Hematopoietic multipotent progenitor cell treated with erythropoietin and hydrocortisone succinate and interleukin-3 and kit ligand, for 6 days (in vitro differentiated cells): ENCODE results near the gene ECE2.
"Not testable (repeated sequence)": the region's sequence is repeated elsewhere in the genome, so short reads cannot be mapped to it uniquely, and the experiment has no call there.

Experiments used
- DNase-seq: peaks from one replicate; pipeline ENCODE4 v3.0.0-alpha.2; 2015

ECE2 gene

DNA sequence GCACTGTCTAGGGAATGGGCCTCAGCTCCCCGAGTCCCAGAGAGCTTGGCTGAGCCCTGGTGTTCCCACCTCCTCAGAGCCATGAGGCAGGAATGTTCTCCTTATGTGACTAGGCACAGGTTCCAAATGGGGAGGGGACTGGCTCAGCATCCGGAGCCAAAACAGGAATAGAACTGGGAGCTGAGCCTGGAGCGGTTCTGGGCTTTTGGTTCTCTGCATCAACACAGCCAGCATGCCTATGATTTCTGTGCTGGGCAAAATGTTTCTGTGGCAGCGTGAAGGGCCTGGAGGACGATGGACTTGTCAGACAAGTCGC is 61.5 kb downstream of the ECE2 start, which contains the start of gene FAM131A:
TSS of gene FAM131A (plus strand) at position 202 of the 316 bp plus-strand sequence. CDS start at position 233, 31 bp downstream.
- no peak for DNase-seq

GRCh38 chr3:184337981-184338380 is 62.2 kb downstream of the ECE2 start:
- DNase-seq, result no peak

- no peak for DNase-seq
Measured at GRCh38 chr3:184338511-184338945, 62.7 kb downstream of the ECE2 start.

DNA sequence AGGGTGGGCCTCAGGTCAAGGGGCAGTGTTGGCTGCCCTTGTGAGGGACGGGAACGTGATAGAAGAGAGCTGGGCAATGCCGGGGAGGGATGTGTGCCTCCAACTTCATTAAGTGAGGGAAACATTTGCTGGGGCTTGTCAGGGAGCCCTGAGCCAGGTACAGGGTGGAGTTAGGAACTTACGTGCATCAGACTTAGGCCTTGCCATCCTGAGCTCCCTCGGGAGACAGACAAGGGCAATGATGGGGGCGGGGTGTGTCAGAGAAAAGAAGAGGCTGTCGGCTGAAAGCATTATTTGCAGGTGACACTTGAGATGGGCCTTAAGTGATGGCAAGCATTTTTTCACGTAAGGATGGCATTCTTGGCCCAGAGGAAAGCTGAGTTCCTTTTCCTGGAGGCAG is 63.2 kb downstream of the ECE2 start:
- no peak for DNase-seq

DNA sequence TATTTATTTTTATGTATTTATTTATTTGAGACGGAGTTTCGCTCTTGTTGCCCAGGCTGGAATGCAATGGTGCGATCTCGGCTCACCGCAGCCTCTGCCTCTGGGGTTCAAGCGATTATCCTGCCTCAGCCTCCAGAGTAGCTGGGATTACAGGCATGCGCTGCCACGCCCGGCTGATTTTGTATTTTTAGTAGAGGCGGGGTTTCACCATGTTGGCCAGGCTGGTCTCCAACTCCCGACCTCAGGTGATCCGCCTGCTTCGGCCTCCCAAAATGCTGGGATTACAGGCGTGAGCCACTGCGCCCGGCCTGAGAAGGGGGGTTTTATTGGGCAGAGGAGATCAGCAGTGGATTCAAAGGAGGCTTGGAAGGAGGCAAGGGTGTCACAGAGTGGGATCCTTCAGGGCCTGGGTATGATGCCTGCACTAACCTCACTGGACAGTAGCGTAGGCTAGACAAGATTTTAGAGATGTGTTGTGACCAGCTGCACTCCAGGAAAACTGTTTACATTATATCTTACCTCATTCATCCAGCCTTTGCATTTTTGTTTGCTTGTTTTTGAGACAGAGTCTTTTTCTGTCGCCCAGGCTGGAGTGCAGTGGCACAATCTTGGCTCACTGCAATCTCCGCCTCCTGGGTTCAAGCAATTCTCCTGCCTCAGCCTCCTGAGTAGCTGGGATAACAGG is 63.8 kb downstream of the ECE2 start:
- DNase-seq, result not testable (repeated sequence)

DNA sequence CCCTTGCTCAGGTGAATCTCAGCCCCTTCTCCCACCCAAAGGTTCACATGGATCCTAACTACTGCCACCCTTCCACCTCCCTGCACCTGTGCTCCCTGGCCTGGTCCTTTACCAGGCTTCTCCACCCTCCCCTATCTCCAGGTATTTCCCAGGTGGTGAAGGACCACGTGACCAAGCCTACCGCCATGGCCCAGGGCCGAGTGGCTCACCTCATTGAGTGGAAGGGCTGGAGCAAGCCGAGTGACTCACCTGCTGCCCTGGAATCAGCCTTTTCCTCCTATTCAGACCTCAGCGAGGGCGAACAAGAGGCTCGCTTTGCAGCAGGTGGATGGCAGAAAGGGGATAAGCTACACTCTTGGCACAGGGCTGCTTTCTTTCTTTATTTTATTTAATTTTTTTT is 66.1 kb downstream of the ECE2 start:
- no peak for DNase-seq
